Kidney (tissue), 14 donors: ENCODE results near the gene GDF3. TPM values are rescaled to one million over a fixed set of nuclear protein-coding genes. Genes with fewer than 3 reads are reported as not detected.

Experiments
- DNase-seq, 5 donors: peaks; one replicate each; pipeline ENCODE4 v3.0.0-alpha.2; 2013 to 2020
- FAIRE-seq: peaks from 2 replicates; lab custom pipeline; 2012; peaks lifted over from hg19 to GRCh38; lab: Jason Lieb, UNC
- H3K27ac ChIP-seq, 2 donors: one replicate each; pipeline ENCODE4 v1.7.0; 2013; ENCODE audit warnings: low read depth in 2 of 2, low read length in 2 of 2, inconsistent platforms in 1 of 2
- H3K27me3 ChIP-seq: one replicate; pipeline ENCODE4 v1.7.1; 2013; ENCODE audit warnings: low read length, inconsistent platforms; ENCODE audit not compliant: control insufficient read depth, insufficient read depth
- H3K36me3 ChIP-seq, 3 donors: one replicate each; pipeline versions ENCODE4 v1.7.0 to v1.7.1; 2013; ENCODE audit warnings: low read length in 3 of 3, control low read depth in 1 of 3, inconsistent platforms in 1 of 3; ENCODE audit not compliant: insufficient read depth in 3 of 3, control insufficient read depth in 2 of 3
- H3K4me1 ChIP-seq, 3 donors: one replicate each; pipeline versions ENCODE4 v1.7.0 to v1.7.1; 2013; ENCODE audit warnings: low read length in 3 of 3, inconsistent platforms in 1 of 3, low read depth in 1 of 3; ENCODE audit not compliant: control insufficient read depth in 2 of 3, insufficient read depth in 2 of 3
- H3K4me3 ChIP-seq, 3 donors: one replicate each; pipeline versions ENCODE4 v1.7.0 to v1.8.1; 2013; ENCODE audit warnings: low read length in 3 of 3, control low read depth in 1 of 3, inconsistent platforms in 1 of 3
- H3K9ac ChIP-seq, 3 donors: one replicate each; pipeline versions ENCODE4 v1.7.0 to v1.7.1; 2013; ENCODE audit warnings: low read length in 3 of 3, control low read depth in 1 of 3, inconsistent platforms in 1 of 3
- H3K9me3 ChIP-seq, 3 donors: one replicate each; pipeline versions ENCODE4 v1.7.0 to v1.7.1; 2013; ENCODE audit warnings: low read length in 3 of 3, control low read depth in 1 of 3, inconsistent platforms in 1 of 3; ENCODE audit not compliant: control insufficient read depth in 2 of 3, insufficient read depth in 1 of 3
- CTCF ChIP-seq: IDR thresholded peaks from 3 replicates; pipeline ENCODE4 v1.5.1; 2012; ENCODE audit warnings: mild to moderate bottlenecking, moderate library complexity, borderline replicate concordance; ENCODE audit not compliant: insufficient read depth; ENCODE audit errors: extremely low read depth
- intact Hi-C: fragments of 100-400 bp; cut with DNase I; formaldehyde crosslinking; loops from one replicate; pipeline ENCODE4 v1.11.1; 2022
- polyA plus RNA-seq: library from polyadenylated mRNA; stranded (reverse); fragments of 350-450 nt; fragmentation: Illumina TruSeq; extraction: RNeasy Lipid Tissue Mini Kit (QIAGEN cat#74804); gene quantifications from one replicate; pipeline ENCODE4 v1.2.3, GENCODE V29; 2014; ENCODE audit warnings: low read depth, low replicate concordance; ENCODE audit not compliant: insufficient read depth
- total RNA-seq: library from RNA; stranded (reverse); fragmentation: NEBNext Ultra II Directional; extraction: Animal tissue kit (Norgen Biotek cat#: 25700); gene quantifications from one replicate; pipeline ENCODE4 v1.2.1, GENCODE V29; 2021
- donor health status: control.
- donor health status: control.
- donor health status: control.
- donor health status: control.
- donor health status: control.
- donor health status: DM: yes; HTN: yes; CAD: no.
- donor health status: Normal renal cell carcinoma (clear cell type).

GDF3 gene
- total and polyA plus RNA-seq, 2 donors from 2014 or later = 0.66 to 1.6 TPM

- no peaks in the 10 kb centered on the region for H3K9me3 ChIP-seq
- no peak for TF ChIP-seq CTCF
- H3K27me3 ChIP-seq = no peaks in the 10 kb centered on the region
- no peak for DNase-seq
- no peak overlapping the region for H3K9ac ChIP-seq
- H3K36me3 ChIP-seq = no peaks in the 10 kb centered on the region
- intact Hi-C loops = no loop called here
- FAIRE-seq = no peak
- no peak overlapping the region for H3K27ac ChIP-seq
- H3K4me3 ChIP-seq = no peak overlapping the region
- no peaks in the 10 kb centered on the region for H3K4me1 ChIP-seq
These were observed 27.4 kb downstream of the GDF3 start for GRCh38 chr12:7668171-7668570.

GRCh38 chr12:7667125-7667524, 28.4 kb downstream of the GDF3 start:
- Histone ChIP-seq H3K27me3 (no peaks in the 10 kb centered on the region), H3K9ac (no peak overlapping the region), H3K9me3 (no peaks in the 10 kb centered on the region), H3K4me3 (no peak overlapping the region), H3K27ac (no peak overlapping the region), H3K4me1 (no peaks in the 10 kb centered on the region), H3K36me3 (no peaks in the 10 kb centered on the region)
- TF ChIP-seq CTCF = no peak
- intact Hi-C loops = no loop called here
- no peak for FAIRE-seq
- DNase-seq = no peak

GRCh38 chr12:7666595-7666994, 29.0 kb downstream of the GDF3 start:
- no peak overlapping the region for H3K4me3 ChIP-seq
- H3K4me1 ChIP-seq = no peaks in the 10 kb centered on the region
- no peaks in the 10 kb centered on the region for H3K27me3 ChIP-seq
- H3K9ac ChIP-seq = no peak overlapping the region
- DNase-seq (peak in 1 of 5 donors; percentile 21), FAIRE-seq (no peak)
- TF ChIP-seq CTCF = no peak
- no peaks in the 10 kb centered on the region for H3K36me3 ChIP-seq
- H3K27ac ChIP-seq = no peak overlapping the region
- no peaks in the 10 kb centered on the region for H3K9me3 ChIP-seq
- intact Hi-C loops = no loop called here

GRCh38 chr12:7661741-7662140, 33.8 kb downstream of the GDF3 start:
- no peak for FAIRE-seq

More at GRCh38 chr12:7661741-7662140, 33.8 kb downstream of the GDF3 start:
- Histone ChIP-seq H3K9me3 (no peaks in the 10 kb centered on the region), H3K9ac (no peak overlapping the region), H3K27me3 (no peaks in the 10 kb centered on the region), H3K4me3 (no peak overlapping the region), H3K27ac (no peak overlapping the region), H3K36me3 (no peaks in the 10 kb centered on the region), H3K4me1 (no peaks in the 10 kb centered on the region)
- no peak for TF ChIP-seq CTCF
- intact Hi-C loops = no loop called here
- DNase-seq = no peak
